ENCODE data around the gene LOXL1. TPM values are rescaled to one million over a fixed set of nuclear protein-coding genes. Genes with fewer than 3 reads are reported as not detected.

LOXL1 gene
- total RNA-seq, 2 donors from 2014 or later, result 94.6 to 110 TPM

- peak; percentile 9 for DNase-seq (ENCODE audit: low spot score)
- intact Hi-C loops (cut with DNase I), result no loop called here
These were observed 6.3 kb downstream of the LOXL1 start for GRCh38 chr15:73932381-73933191.

- peak; percentile 34 for DNase-seq (ENCODE audit: low spot score)
- intact Hi-C loops (cut with DNase I), result no loop called here
These were observed 8.0 kb downstream of the LOXL1 start for GRCh38 chr15:73934281-73934680.

DNA sequence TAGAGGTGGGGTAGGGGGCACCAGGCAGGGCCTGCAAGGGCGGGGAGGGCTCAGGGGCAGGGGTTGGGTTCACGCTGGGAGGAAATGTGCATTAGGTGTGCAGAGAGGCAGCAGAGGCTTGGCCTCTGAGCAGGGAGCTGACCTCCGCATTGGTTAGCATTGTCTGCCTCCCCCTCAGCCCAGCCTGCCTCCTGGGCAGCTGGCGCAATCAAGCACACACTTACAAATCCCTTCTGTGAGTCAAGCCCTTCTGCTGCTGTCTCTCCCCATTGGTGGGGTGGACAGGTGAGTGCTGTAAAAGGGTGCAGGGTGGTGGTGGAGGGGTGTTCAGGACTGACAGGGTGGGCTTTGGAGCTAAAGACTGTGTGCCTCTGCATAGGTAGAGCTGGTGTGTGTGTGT lies 9.3 kb downstream of the LOXL1 start:
- intact Hi-C loops (cut with DNase I), result loop anchor here in 1 of 2 donors (5.0 kb wide), 1 partner anchor 672 kb away; no protein-coding TSS in a partner anchor
- DNase-seq (ENCODE audit: low spot score), result peak; percentile 31

DNA sequence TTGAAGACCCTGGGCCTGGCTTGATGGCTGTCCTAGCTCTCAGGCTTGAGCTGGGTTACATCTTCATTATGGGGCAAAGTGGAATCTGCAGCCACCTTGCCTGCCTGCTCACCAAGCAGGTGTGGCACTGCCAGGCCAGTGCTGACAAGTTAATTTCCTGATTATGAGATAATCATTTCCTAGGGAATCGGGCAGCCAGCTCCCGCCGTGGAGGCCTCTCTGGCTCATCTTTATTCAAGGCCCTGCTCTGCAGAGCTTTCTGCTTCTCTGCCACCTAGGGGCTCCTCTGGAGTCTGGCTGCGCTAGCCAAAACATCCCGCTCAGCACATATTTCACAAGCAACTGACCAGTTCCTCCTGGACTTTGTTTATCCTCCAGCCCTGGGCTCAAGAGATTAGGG lies 9.9 kb downstream of the LOXL1 start:
- intact Hi-C loops (cut with DNase I), result loop anchor here in 1 of 2 donors (5.0 kb wide), 1 partner anchor 671 kb away; no protein-coding TSS in a partner anchor
- peak; percentile 82 for DNase-seq (ENCODE audit: low spot score)

- intact Hi-C loops (cut with DNase I), result loop anchor here in 1 of 2 donors (5.0 kb wide), 1 partner anchor 671 kb away; no protein-coding TSS in a partner anchor
- DNase-seq (ENCODE audit: low spot score), result peak; percentile 67
These were observed 10.5 kb downstream of the LOXL1 start for GRCh38 chr15:73936588-73937290.

DNA sequence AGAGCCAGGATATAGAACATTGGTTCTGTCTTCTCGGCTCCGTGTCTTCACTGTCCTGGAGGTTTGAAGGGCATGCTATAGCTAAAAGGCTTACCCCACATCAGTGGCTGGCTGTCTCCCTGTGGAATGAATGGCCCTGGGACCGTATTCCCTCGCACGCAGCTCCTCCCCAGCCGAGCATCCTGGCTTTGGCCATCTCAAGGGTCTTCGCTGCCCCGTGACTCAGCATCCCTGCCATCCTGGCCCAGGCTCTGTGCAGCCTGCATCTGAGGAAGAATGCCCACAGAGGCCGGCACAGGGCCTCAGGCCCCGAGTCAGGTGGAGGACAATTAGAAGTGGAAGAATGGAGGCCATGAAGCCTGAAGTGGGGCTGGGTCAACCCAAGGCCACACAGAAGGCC lies 11.0 kb downstream of the LOXL1 start:
- peak; percentile 64 for DNase-seq (ENCODE audit: low spot score)
- intact Hi-C loops (cut with DNase I), result loop anchor here in 1 of 2 donors (5.0 kb wide), 1 partner anchor 670 kb away; no protein-coding TSS in a partner anchor

DNA sequence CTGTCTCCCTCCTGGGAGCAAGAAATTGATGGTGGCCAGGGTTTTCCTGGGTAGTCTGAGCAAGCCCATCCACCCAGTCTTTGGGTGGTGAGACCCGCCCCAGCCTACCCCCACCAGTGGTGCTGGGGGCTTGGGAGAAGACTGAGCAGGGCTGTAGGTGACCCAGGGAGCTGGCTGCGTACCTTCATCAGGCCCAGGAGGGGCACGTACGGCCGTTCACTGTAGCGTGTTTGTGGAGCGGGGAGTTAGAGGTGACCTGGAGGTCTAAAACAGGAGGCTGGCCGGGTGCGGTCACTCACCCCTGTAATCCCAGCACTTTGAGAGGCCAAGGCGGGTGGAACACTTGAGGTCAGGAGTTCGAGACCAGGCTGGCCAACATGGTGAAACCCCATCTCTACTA lies 11.5 kb downstream of the LOXL1 start:
- intact Hi-C loops (cut with DNase I), result loop anchor here in 1 of 2 donors (5.0 kb wide), 1 partner anchor 670 kb away; no protein-coding TSS in a partner anchor
- peak; percentile 35 for DNase-seq (ENCODE audit: low spot score)

GRCh38 chr15:73938516-73938915 lies 12.3 kb downstream of the LOXL1 start:
- intact Hi-C loops (cut with DNase I), result loop anchor here in 1 of 2 donors (5.0 kb wide), 1 partner anchor 669 kb away; no protein-coding TSS in a partner anchor
- DNase-seq (ENCODE audit: low spot score), result peak; percentile 47

GRCh38 chr15:73939138-73939537 lies 12.9 kb downstream of the LOXL1 start:
- intact Hi-C loops (cut with DNase I), result loop anchor here in 1 of 2 donors (5.0 kb wide), 1 partner anchor 668 kb away; no protein-coding TSS in a partner anchor
- DNase-seq (ENCODE audit: low spot score), result peak; percentile 58

GRCh38 chr15:73940061-73940981 lies 14.1 kb downstream of the LOXL1 start:
- intact Hi-C loops (cut with DNase I), result no loop called here
- peak; percentile 56 for DNase-seq (ENCODE audit: low spot score)

DNA sequence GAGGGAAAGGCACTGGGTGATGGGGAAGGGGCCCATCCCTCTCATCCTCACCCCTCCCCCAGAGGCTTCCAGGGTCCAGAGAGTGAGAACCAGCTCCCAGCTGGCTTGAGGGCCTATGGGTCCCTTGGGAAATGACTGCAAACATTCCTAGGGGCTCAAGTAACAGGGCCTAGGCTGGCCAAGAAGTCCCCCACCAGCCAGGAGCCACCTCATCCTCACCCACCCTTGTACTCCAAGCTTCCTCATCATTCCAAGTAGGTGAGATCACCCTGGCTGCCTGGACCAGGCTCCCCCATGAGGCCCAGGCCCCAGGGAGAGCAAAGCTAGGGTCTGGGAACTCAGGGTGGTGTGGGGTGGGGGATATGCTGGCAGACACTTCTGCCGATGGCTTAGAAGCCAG lies 14.8 kb downstream of the LOXL1 start:
- peak; percentile 84 for DNase-seq (ENCODE audit: low spot score)
- intact Hi-C loops (cut with DNase I), result no loop called here

GRCh38 chr15:73941449-73941848 lies 15.2 kb downstream of the LOXL1 start:
- intact Hi-C loops (cut with DNase I), result no loop called here
- DNase-seq (ENCODE audit: low spot score), result peak; percentile 60

GRCh38 chr15:73941871-73942635 lies 15.8 kb downstream of the LOXL1 start:
- peak; percentile 68 for DNase-seq (ENCODE audit: low spot score)
- intact Hi-C loops (cut with DNase I), result no loop called here

GRCh38 chr15:73942751-73943270 lies 16.5 kb downstream of the LOXL1 start:
- intact Hi-C loops (cut with DNase I), result no loop called here
- DNase-seq (ENCODE audit: low spot score), result peak; percentile 56

DNA sequence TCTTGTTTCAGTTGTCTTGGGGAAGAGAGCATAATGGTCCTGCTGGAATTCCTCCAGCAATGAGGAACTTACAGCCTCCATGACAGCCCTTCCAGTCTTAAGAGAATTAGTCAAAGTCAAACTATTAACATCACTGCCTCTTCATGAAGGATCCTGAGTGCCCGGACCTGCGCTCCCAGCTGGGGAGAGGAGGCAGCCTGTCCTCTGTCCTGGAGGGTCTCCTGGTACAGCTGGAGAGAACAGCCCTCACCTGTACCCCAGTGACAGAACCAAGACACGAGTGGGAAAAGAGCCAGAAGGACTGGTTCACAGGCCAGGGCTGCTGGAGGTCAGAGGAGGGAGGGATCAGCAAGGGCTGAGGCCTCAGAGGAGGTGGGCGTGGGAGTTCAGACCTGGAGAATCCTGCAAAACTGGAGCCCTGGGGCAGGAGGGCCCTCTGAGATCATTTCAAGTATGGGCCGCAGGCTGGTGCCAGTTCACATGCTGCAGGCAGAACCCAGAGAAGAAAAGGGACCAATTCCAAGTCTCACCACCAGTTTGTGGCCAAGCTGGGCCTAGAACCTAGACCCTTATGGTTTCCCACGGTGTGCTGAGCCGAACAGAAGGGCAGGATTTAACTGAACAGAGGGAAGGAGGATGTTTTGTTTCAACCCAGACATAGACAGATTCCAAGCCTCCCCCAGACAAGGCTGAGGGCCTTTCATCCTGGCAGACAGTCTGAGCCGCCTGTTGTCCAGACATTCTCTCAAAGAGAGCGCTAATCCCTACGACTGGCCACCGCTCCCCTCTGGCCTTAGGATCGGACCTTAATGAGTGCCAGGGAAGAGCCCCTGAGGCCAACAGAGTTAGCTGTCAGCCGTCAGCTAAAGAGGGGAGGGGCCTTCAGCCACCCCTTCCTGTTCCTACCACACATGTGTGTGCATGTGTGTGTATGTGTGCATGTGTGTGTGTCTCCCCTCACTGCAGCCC lies 18.2 kb downstream of the LOXL1 start:
- DNase-seq (ENCODE audit: low spot score), result peak; percentile 83
- intact Hi-C loops (cut with DNase I), result no loop called here

- intact Hi-C loops (cut with DNase I), result no loop called here
- peak; percentile 41 for DNase-seq (ENCODE audit: low spot score)
These were observed 18.9 kb downstream of the LOXL1 start for GRCh38 chr15:73945130-73945508.

Measured in posterior vena cava (tissue), 2 donors.